Lung (tissue), 12 donors: ENCODE measurements around the gene OR1J2. TPM values are rescaled to one million over a fixed set of nuclear protein-coding genes. Genes with fewer than 3 reads are reported as not detected.

Experiments
- ATAC-seq: fragments of 200-7000 bp; cut with Tn5 transposase; one replicate; pipeline ENCODE4 v1.9.1; 2020; ENCODE audit warnings: moderate number of reproducible peaks; ENCODE audit not compliant: insufficient read depth, low FRiP score
- DNase-seq, 3 donors: peaks; one replicate each; pipeline ENCODE4 v3.0.0-alpha.2; 2013 to 2017
- H3K27ac ChIP-seq, 2 donors: one replicate each; pipeline ENCODE4 v1.5.1; 2013; ENCODE audit warnings: mild to moderate bottlenecking in 2 of 2, moderate library complexity in 2 of 2, control low read depth in 1 of 2, inconsistent platforms in 1 of 2, low read depth in 1 of 2, low read length in 1 of 2
- H3K27me3 ChIP-seq, 3 donors: one replicate each; pipeline ENCODE4 v1.5.1; 2013; ENCODE audit warnings: low read length in 2 of 3; ENCODE audit not compliant: control insufficient read depth in 3 of 3, insufficient read depth in 3 of 3
- H3K36me3 ChIP-seq, 4 donors: one replicate each; pipeline ENCODE4 v1.5.1; 2013; ENCODE audit warnings: low read length in 4 of 4, mild to moderate bottlenecking in 1 of 4, moderate library complexity in 1 of 4; ENCODE audit not compliant: control insufficient read depth in 4 of 4, insufficient read depth in 4 of 4
- H3K4me1 ChIP-seq, 5 donors: one replicate each; pipeline ENCODE4 v1.5.1; 2013; ENCODE audit warnings: low read length in 5 of 5, mild to moderate bottlenecking in 2 of 5, moderate library complexity in 1 of 5; ENCODE audit not compliant: control insufficient read depth in 5 of 5, insufficient read depth in 5 of 5
- H3K4me3 ChIP-seq: one replicate; pipeline ENCODE4 v1.5.1; 2013; ENCODE audit warnings: mild to moderate bottlenecking, control low read depth, moderate library complexity
- H3K9ac ChIP-seq, 2 donors: one replicate each; pipeline ENCODE4 v1.5.1; 2013; ENCODE audit warnings: low read length in 2 of 2, control low read depth in 1 of 2; ENCODE audit not compliant: insufficient read depth in 1 of 2
- H3K9me3 ChIP-seq, 4 donors: one replicate each; pipeline ENCODE4 v1.5.1; 2013; ENCODE audit warnings: low read length in 3 of 4, mild to moderate bottlenecking in 1 of 4, moderate library complexity in 1 of 4; ENCODE audit not compliant: control insufficient read depth in 4 of 4, insufficient read depth in 3 of 4
- WGBS, 2 donors: extraction: QIAGEN DNeasy Blood & Tissue Kit; methylation state at CpG; one replicate each; pipeline ENCODE4 v1.1.7; 2013; 5-methylcytosine and 5-hydroxymethylcytosine counted together
- polyA plus RNA-seq, 2 donors: library from polyadenylated mRNA; stranded (reverse); fragments of 200-250 nt; gene quantifications; one replicate each; pipeline ENCODE4 v1.2.1, GENCODE V29; 2013
- total RNA-seq, 2 donors: library from RNA; depleted of rRNA in 1 of 2; stranded (reverse); fragments of >200 nt in 1 of 2; gene quantifications; one replicate each; pipeline ENCODE4 v1.2.1, GENCODE V29; 2014 to 2021
- TF ChIP-seq, protein P1 (sequence below): IDR thresholded peaks from 2 replicates; pipeline ENCODE4 v1.5.1; 2012; ENCODE audit warnings: mild to moderate bottlenecking; ENCODE audit errors: control extremely low read depth, extremely low read depth
- donor health status: control.
- donor health status: control.
- donor health status: Bipolar disorder and iron deficiency.
- donor health status: healthy.
- donor health status: DM: yes; HTN: yes; CAD: no.

Gene OR1J2
- total and polyA plus RNA-seq, 4 donors = not detected

DNA sequence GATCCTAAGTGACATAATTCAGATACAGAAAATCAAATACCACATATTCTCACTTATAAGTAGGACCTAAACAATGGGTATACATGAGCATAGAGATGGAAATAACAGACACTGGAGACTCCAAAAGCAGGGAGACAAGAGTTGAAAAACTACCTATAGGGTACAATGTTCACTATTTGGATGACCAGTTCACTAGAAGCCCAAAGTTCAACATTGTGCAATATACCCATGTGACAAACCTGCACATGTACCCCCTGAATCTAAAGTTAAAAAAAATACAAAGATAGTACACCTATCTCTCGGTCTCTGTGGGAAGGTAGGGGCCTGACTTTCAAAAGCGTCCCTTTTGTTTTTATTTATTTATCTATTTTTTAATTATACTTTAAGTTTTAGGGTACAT lies 28.2 kb downstream of the OR1J2 start:
- no peaks in the 10 kb centered on the region for H3K27me3 ChIP-seq
- no peaks in the 10 kb centered on the region for H3K4me1 ChIP-seq
- no peaks in the 10 kb centered on the region for H3K9me3 ChIP-seq
- 70 to 72% methylated on average over 2 of the region's 2 CpGs for WGBS, 2 donors
- TF ChIP-seq, protein P1, sequence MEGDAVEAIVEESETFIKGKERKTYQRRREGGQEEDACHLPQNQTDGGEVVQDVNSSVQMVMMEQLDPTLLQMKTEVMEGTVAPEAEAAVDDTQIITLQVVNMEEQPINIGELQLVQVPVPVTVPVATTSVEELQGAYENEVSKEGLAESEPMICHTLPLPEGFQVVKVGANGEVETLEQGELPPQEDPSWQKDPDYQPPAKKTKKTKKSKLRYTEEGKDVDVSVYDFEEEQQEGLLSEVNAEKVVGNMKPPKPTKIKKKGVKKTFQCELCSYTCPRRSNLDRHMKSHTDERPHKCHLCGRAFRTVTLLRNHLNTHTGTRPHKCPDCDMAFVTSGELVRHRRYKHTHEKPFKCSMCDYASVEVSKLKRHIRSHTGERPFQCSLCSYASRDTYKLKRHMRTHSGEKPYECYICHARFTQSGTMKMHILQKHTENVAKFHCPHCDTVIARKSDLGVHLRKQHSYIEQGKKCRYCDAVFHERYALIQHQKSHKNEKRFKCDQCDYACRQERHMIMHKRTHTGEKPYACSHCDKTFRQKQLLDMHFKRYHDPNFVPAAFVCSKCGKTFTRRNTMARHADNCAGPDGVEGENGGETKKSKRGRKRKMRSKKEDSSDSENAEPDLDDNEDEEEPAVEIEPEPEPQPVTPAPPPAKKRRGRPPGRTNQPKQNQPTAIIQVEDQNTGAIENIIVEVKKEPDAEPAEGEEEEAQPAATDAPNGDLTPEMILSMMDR = no peak
- ATAC-seq (no peak), DNase-seq (no peak)
- H3K36me3 ChIP-seq = no peaks in the 10 kb centered on the region
- H3K9ac ChIP-seq = no peak overlapping the region
- H3K27ac ChIP-seq = no peak overlapping the region
- H3K4me3 ChIP-seq = no peak overlapping the region

DNA sequence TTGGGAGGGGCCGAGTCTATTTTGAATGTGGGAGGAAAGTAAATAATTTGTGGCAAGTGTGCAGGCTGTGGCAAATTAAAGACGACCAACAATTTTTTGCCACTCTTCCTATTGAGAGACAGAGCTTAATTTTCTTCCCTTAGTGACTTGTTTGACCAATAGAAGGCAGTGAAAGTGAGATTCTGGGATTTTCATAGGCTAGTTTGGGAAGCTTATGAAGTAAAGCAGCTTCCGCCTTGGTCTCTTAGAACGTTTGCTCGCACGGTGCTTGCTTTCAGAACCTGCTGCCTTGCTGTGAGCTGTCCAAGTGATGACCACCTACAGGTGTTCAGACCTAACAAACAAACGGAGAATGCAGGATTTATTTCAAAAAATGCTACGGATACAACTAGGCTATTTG lies 35.6 kb downstream of the OR1J2 start:
- no peaks in the 10 kb centered on the region for H3K27me3 ChIP-seq
- H3K27ac ChIP-seq = no peak overlapping the region
- no peak overlapping the region for H3K4me3 ChIP-seq
- H3K9ac ChIP-seq = no peak overlapping the region
- no peaks in the 10 kb centered on the region for H3K36me3 ChIP-seq
- DNase-seq = no peak
- H3K4me1 ChIP-seq = no peaks in the 10 kb centered on the region
- no peak for ATAC-seq
- TF ChIP-seq, protein P1 = no peak
- WGBS, 2 donors = 63 to 67% methylated on average over 8 of the region's 8 CpGs
- peaks cover 0 to 3% (median 0%) of the 10 kb centered on the region in 4 donors for H3K9me3 ChIP-seq

DNA sequence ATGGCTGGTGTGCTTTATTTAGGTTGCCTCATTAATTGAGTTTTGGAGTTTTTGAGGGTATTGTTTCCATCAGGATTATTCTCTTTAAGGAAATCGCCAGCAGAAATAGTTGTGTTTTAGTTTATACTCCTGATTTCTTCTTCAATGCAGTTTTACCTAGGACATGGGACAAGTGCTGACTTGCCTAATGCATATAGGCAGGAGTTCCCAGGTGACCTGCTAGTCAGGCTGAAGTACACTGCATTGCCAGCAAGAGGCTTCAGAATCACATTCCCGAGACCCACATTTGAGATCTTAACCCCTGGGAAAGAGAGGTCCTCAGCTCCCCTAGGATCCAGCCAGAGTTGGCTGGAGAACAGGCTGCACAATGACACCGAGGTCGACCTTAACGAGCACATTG lies 40.8 kb downstream of the OR1J2 start:
- peaks cover 0 to 8% (median 0%) of the 10 kb centered on the region in 4 donors for H3K9me3 ChIP-seq
- H3K4me1 ChIP-seq = no peaks in the 10 kb centered on the region
- H3K27me3 ChIP-seq = no peaks in the 10 kb centered on the region
- TF ChIP-seq, protein P1 = no peak
- H3K27ac ChIP-seq = no peak overlapping the region
- no peak for DNase-seq
- no peak overlapping the region for H3K9ac ChIP-seq
- no peaks in the 10 kb centered on the region for H3K36me3 ChIP-seq
- WGBS, 2 donors = 78 to 81% methylated on average over 5 of the region's 5 CpGs
- ATAC-seq = no peak
- no peak overlapping the region for H3K4me3 ChIP-seq

DNA sequence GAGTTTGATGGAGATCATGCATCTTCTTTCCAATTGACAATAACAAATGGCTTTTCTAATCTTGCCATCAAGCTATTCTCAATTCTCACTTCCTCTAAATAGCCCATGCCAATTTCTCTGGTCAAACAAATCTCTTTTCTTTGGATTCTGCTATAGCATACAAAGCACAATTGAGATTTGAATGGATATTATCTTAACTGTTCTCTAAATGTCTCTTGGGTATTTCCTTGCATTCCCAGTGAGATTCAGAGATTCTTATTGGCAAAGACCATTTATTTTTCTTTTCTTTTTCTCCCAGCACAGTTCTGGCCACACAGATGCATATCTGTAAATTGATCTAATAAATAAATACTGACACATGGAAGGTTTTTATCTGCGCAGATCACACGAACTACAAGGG lies 42.2 kb downstream of the OR1J2 start, which contains the start of gene OR1N2:
Gene OR1N2 (plus strand): TSS at position 301 of the 400 bp plus-strand sequence. CDS start 100 bp downstream, outside the sequence.
- ATAC-seq (no peak), DNase-seq (no peak)
- Histone ChIP-seq H3K27me3 (no peaks in the 10 kb centered on the region), H3K4me1 (no peaks in the 10 kb centered on the region), H3K36me3 (no peaks in the 10 kb centered on the region), H3K4me3 (no peak within 1 kb of the TSS), H3K9me3 (peaks cover 0 to 8% (median 0%) of the 10 kb centered on the region in 4 donors), H3K9ac (no peak within 1 kb of the TSS), H3K27ac (no peak within 1 kb of the TSS)
- TF ChIP-seq, protein P1 = no peak
- WGBS, 2 donors = 62% methylated on average over 2 of the region's 2 CpGs
